Middle frontal gyrus (tissue), 1 donor: Measurements from ENCODE around the gene DENND1A.
"Not testable (repeated sequence)": the region's sequence is repeated elsewhere in the genome, so short reads cannot be mapped to it uniquely, and the experiment has no call there.

ENCODE experiments used
- DNase-seq: peaks from one replicate; pipeline ENCODE4 v3.0.0-alpha.2; 2015; ENCODE audit warnings: low spot score; ENCODE audit errors: extremely low spot score

DENND1A gene

DNA sequence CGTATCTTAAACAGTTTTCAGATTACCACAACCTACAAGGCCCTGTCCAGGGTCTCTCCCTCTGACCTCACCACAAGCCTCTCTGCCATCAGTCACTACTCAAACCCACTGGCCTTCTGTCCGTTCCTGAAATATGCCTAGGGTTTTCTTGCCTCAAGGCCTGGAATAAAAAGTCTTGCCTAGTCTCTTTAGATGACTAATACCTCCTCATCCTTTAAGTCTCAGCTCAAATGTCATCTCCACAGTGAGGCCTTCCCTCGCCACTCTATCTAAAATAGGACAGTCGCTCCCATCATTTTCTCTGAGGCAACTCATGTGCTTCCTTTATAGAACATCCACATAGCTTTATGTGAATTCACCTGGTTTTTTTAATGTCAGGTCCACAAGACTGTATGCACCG, 5.2 kb downstream of the DENND1A start:
- DNase-seq = no peak

GRCh38 chr9:123923884-123924283, 6.0 kb downstream of the DENND1A start:
- DNase-seq = no peak

DNA sequence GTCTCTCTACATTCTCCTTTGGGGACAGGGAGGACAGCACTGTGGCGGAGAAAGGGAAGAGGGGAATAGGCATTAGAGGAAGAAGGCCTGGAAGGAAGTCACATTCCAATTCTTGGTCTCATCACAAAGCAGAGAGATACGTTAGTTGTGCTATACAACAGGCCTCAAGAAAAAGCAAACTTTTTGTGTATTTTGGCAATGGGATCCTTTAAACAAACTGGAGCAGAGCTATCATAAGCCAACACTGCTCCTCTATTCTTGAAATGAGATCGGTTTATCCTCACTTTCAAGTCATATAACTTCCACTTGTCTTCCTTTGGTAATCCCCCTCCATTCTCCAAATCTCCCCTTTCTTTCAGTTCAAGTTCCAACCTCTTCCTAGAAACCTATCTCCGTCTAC, 6.5 kb downstream of the DENND1A start:
- DNase-seq = no peak

- no peak for DNase-seq
Measured at GRCh38 chr9:123922911-123923310, 7.0 kb downstream of the DENND1A start.

DNA sequence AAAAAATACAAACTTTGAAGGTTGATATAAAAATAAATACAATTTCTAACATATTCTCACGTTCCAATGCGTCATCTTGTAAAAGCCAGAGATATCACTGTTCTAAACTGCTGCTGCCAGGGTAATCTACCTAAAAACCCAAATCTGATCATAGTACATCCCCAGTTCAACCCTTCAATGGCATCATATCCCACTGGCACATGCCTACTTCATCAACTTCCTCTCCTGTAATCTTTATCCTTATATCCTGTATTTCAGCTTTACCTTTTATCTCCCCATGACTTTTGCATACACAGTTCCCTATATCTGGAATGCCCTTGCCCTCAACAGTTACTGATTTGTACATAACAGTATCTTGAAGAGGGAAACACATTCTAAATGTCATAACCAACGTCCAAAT, 7.5 kb downstream of the DENND1A start:
- DNase-seq = no peak

GRCh38 chr9:123914517-123915196, 15.3 kb downstream of the DENND1A start:
- DNase-seq = no peak

- DNase-seq = no peak
Measured at GRCh38 chr9:123912167-123912897, 17.6 kb downstream of the DENND1A start.

- DNase-seq = no peak
Measured at GRCh38 chr9:123911024-123911423, 18.9 kb downstream of the DENND1A start.

- DNase-seq = not testable (repeated sequence)
Measured at GRCh38 chr9:123909192-123909591, 20.7 kb downstream of the DENND1A start.

- DNase-seq = not testable (repeated sequence)
Measured at GRCh38 chr9:123903550-123903949, 26.4 kb downstream of the DENND1A start.

GRCh38 chr9:123894822-123895221, 35.1 kb downstream of the DENND1A start:
- DNase-seq = no peak

- DNase-seq = no peak
Measured at GRCh38 chr9:123893831-123894460, 36.0 kb downstream of the DENND1A start.

DNA sequence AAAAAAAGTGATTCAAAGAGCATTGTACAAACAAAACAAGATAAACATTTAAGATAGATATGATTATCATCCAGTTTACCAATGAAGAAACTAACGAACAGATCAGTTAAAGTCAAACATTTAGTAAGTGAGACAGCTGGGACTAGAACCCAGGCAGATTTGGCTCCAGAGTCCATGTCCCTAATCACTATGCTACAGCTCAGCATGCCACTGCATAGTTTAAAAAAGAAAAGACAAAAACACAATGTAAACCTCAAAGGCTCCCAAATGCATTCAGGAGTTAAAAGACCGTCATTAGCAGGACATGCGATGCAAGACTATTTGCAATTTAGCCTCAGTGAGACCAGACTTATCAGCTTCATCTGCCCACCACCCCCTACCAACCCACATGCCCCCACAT, 36.8 kb downstream of the DENND1A start:
- DNase-seq = no peak

- DNase-seq = no peak
Measured at GRCh38 chr9:123887837-123888236, 42.1 kb downstream of the DENND1A start.

DNA sequence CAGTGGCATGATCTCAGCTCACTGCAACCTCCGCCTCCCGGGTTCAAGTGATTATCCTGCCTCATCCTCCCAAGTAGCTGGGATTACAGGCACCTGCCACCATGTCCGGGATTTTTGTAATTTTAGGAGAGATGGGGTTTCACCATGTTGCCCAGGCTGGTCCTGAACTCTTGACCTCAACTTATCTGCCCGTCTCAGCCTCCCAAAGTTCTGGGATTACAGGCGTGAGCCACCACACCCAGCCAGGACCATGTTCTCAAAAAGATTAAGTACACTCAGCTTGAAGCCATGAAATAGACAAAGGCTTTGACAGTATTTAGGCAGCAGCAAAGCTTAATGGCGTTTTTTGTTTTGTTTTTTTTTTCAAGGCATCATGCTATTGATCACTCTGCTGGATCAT, 44.1 kb downstream of the DENND1A start:
- not testable (repeated sequence) for DNase-seq

DNA sequence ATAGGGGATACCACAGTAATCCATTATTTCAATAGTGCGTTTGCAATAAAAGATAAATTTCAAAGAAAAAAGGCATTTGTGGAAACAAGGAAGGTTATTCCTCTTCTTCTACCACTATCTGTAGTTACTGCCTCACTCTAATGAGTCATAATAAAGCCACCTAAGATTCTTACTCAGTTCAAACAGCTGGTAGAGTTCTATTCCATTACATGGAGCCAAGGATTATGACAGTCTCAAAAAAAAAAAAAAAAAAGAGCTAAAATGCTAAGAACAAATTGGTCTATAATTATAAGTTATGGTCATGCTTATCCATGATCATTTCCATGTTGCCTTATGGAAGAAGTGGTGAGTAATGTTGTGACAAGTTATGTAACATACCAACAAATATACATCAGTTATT, 46.3 kb downstream of the DENND1A start:
- DNase-seq = no peak

- no peak for DNase-seq
Measured at GRCh38 chr9:123881604-123882003, 48.3 kb downstream of the DENND1A start.

- DNase-seq = no peak
Measured at GRCh38 chr9:123880420-123880819, 49.5 kb downstream of the DENND1A start.

DNA sequence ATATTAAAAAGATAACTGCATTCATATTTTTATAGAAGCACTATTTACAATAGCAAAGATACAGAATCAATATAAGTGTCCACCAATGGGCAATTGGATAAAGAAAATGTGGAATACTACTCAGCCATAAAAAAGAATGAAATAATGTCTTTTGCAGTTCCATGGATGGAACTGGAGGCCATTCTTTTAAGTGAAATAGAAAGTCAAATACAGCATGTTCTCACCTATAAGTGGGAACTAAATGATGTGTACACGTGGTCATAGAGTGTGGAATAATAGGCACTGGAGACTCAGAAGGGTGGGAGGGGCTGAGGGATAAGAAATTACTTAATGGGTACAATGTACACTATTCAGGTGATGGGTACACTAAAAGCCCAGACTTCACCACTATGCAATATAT, 53.2 kb downstream of the DENND1A start:
- no peak for DNase-seq

DNA sequence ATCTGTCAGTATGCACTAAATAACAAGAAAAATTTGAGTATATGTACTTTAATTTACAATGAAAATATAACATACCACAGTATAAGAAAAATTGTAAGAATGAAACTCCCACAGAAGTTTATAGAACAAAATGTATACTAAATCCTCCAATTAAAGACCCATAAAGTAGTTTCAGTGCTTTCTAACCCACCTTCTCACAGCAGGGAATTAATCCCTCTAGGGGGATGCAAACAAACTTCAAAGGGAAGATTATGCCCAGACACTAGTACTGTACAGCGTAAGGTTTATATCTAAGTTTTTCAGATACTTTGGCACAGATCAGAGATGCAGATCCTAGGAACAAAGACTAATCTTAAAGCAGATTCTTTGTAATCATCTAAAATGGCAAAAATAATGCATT, 57.2 kb downstream of the DENND1A start:
- no peak for DNase-seq

DNA sequence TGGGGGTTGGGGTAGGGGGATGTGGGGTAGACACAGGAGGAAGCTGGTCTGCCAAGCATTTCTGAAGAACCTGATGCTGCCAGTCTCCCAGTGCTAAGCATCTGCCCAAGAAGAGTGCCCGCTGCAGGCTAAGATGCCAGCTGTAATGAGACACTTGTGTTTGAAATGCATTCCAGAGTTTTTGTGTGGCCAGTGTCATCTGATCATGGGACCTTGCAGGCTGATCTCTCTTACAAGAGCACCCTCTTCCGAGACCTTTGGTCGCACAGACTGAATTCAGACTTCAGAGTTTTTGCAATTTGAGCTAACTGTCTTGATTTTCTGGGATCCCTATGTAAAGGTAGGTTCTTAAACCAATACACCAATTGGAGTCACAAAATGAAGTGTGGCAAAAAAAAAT, 58.1 kb downstream of the DENND1A start:
- no peak for DNase-seq

DNA sequence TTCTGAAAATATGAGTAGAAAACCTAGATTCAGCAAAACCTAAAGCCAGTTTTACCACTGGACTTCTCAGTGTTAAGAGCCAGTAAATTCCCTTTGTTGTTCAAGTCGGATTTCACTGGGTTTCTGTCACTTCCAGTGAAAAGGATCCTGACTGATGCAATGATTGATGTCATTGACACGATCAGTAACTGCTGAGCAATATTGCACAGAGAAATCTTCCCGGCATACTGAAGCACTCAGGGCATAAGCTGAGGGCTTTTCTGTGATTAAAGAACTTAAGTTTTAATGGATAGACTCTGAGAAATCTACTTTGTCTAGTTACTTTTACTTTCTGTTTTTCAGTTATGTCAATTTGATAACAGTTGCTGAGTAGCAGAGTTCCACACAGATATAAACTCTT, 61.9 kb downstream of the DENND1A start:
- DNase-seq = no peak

DNA sequence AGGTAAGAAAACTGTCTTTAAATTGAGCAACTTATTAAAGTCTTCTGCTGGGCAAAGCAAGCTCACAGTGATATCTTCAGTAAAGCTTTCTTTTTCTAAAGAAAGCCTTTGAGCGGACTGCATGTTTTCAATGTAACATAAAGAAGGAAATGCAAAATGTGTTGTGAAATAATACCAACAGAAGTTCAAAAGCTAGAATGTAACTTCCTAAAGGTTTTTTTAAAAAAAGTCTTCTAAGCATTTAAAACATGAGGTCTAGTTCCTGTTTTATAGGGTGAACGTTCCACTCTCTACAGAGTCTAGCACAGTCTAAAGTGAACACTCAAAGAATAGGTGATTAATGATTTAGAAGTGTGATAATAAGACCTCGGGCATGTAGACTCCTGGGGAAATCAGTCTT, 62.9 kb downstream of the DENND1A start:
- no peak for DNase-seq
